Gastrocnemius medialis (tissue), 4 donors: ENCODE results near the gene ZFHX2.
"Not testable (repeated sequence)": the region's sequence is repeated elsewhere in the genome, so short reads cannot be mapped to it uniquely, and the experiment has no call there.

Source experiments
- POLR2A ChIP-seq, 2 donors: fragments of 450-650 bp; IDR thresholded peaks; one replicate each; pipeline ENCODE4 v1.6.1; 2017; ENCODE audit warnings: antibody characterized with exemption in 2 of 2, mild to moderate bottlenecking in 2 of 2, moderate library complexity in 2 of 2
- TF ChIP-seq, protein P1 (sequence below), 5 experiments: fragments of 450-650 bp in 3 of 5; fragments of 200-600 bp in 2 of 5; sonication (generic) in 2 of 5; IDR thresholded peaks in 4 of 5; conservative IDR thresholded peaks in 1 of 5; 1 replicate in 4 of 5; 2 replicates in 1 of 5; pipeline ENCODE4 v1.5.1; 2016 to 2019; ENCODE audit warnings: antibody characterized with exemption in 5 of 5, mild to moderate bottlenecking in 3 of 5, moderate library complexity in 3 of 5

GRCh38 chr14:23583761-23584526 is 32.4 kb upstream of the ZFHX2 start:
- not testable (repeated sequence) for TF ChIP-seq POLR2A (IDR thresholded peaks at IDR 0.05)
- TF ChIP-seq, protein P1, sequence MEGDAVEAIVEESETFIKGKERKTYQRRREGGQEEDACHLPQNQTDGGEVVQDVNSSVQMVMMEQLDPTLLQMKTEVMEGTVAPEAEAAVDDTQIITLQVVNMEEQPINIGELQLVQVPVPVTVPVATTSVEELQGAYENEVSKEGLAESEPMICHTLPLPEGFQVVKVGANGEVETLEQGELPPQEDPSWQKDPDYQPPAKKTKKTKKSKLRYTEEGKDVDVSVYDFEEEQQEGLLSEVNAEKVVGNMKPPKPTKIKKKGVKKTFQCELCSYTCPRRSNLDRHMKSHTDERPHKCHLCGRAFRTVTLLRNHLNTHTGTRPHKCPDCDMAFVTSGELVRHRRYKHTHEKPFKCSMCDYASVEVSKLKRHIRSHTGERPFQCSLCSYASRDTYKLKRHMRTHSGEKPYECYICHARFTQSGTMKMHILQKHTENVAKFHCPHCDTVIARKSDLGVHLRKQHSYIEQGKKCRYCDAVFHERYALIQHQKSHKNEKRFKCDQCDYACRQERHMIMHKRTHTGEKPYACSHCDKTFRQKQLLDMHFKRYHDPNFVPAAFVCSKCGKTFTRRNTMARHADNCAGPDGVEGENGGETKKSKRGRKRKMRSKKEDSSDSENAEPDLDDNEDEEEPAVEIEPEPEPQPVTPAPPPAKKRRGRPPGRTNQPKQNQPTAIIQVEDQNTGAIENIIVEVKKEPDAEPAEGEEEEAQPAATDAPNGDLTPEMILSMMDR (IDR thresholded peaks at IDR 0.05 in 4 of 5, conservative IDR thresholded peaks at IDR 0.05 in 1 of 5) = not testable (repeated sequence)
